GM19238 (cell line): ENCODE data around the gene LRRTM3.

Source experiments
- DNase-seq: peaks from one replicate; pipeline ENCODE4 v3.0.0; 2011; ENCODE audit warnings: low spot score; ENCODE audit not compliant: insufficient read length

LRRTM3 gene

DNA sequence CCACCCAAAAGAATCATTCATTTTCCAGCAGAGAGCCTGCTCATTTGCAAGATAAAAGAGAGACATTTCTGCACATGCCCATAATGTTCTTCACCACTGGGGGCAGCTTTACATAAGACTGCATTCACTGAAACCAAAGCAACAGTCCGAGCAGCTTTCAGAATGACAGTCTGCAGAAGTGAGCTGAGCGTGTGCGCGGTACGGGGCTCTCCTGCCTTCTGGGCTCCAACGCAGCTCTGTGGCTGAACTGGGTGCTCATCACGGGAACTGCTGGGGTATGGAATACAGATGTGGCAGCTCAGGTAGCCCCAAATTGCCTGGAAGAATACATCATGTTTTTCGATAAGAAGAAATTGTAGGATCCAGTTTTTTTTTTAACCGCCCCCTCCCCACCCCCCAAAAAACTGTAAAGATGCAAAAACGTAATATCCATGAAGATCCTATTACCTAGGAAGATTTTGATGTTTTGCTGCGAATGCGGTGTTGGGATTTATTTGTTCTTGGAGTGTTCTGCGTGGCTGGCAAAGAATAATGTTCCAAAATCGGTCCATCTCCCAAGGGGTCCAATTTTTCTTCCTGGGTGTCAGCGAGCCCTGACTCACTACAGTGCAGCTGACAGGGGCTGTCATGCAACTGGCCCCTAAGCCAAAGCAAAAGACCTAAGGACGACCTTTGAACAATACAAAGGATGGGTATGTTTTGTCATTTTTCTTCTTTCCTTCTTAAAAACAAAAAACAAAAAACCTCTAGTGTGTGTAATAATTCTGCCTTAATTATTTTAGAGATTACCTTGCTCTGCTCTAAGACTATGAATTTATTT, at the start of gene LRRTM3:
LRRTM3 (plus strand) TSS at position 141 of the 820 bp plus-strand sequence.
- DNase-seq, result peak; percentile 32

DNA sequence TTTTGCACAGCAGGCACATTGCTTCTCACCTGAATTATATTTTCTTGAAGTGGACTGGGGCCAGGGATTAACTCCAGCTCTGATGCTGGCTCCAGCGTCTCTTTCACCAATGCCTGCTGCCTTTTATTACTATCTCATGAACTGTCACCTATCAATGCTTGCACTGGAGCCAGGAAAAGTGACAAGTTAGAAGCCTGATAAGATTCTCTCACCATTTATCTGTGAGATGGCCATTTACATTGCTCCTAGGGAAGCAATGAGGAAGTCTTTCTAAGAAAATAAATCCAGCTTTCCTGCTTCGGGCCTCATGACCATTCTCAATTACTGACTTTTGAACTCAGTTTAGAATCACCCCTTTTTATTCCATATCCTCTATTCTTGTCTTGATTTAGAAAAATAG, 48.5 kb upstream of the LRRTM3 start:
- no peak for DNase-seq

DNA sequence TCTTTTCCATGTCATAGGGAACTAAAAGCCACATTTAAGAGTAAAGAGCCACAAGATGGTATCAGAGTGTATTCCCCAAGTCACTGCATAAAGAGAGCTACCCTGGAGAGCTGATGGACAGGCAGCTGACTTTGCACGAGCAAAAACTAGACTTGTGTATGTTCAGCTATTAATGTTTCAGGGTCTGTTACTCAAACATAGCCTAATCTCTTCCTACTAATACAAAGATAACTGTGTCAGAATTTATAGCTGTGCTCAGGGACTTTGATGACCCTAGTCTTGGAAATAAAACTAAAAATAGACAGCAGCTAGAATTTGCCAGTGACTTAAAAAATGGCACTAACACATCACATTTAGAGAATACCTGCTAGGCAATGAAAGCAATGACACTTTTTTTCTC, 45.5 kb upstream of the LRRTM3 start:
- no peak for DNase-seq

DNA sequence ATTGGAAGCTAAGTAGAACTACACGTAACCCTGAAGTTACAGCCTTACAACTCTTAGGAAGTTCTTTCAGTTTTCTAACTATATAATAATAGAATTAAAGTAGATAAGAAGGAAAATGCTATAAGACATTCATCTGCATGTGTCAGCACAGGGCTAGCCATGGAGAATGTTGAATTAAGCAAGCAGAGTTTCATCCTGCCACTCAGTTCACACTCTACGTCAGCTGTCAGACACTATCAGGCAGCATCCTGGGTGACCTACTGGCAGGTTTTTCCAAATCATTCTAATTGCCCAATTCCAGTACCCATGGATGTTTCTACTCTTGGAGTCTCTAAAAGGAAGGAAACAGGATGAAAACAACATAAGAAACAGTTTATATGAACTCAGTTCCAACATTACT, 45.0 kb upstream of the LRRTM3 start:
- DNase-seq, result no peak

DNA sequence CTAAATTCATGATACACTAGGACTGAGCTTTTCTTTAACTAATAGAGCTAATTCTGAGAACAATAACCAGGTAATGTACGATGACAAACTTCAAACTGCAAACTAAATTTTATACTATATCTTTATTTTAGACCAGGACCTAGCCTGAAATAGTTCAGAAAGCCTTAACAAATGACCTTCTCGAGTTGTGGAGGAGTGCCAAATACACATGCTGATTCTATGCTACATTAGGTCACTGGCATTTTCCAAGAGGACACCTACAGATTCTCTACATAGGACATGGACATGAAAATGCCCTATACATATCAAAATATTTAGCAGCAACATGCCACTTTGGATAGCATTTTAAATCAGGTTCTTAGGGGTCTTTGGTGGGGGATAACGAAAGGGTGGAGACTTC, 44.0 kb upstream of the LRRTM3 start:
- DNase-seq, result no peak

DNA sequence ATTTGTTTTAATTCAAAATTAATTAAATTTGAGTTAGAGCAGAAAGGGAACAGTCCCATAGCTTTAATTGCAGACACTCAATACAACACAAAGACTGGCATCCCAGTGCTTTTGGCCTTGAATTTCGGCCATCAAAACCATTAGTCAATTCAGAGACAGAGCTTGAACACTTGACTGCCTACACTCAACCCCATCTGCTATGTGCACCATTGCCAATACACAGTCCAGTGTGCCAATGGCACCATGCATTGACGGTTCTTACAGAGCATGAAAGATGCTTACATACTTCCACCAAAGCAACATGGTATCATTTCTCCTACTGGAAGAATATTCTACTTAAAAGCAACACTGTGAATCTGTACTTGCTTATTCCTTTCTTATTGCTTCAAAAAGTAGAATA, 43.6 kb upstream of the LRRTM3 start:
- no peak for DNase-seq

DNA sequence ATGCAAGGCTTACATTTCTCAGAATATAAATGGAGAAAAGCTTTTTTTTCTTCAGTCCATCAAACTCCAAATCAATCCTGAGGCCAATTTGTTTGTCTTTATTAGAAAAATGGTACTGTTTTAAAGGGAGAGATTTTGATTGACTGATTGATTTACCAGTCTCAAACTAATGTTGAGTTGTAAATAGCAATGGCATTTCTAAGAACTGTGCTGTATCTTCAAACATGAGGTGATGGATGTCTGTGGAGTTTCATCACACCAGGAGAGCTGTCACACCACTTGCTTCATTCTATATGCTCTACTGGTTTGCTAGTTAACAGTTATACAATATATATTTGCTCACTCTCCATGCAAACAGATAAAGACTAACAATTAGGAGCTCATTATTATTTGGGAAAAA, 39.0 kb upstream of the LRRTM3 start:
- no peak for DNase-seq

DNA sequence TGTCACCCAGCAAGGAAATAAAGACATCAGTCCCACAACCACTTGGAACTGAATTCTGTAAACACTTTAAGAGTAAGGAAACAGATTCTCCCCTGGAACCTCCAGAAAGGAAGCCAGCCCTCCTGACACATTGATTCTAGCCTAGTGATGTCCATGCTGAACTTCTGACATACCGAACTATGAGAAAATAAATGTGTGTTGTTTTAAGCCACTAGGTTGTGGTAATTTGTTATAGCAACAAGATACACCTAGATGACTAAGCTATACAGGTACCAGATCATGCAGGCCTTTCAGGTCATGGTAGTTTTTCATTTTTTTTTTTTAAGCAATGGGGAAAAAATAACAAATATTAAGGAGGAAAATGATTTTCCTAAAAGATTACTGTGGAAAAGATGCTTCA, 37.6 kb upstream of the LRRTM3 start:
- no peak for DNase-seq

DNA sequence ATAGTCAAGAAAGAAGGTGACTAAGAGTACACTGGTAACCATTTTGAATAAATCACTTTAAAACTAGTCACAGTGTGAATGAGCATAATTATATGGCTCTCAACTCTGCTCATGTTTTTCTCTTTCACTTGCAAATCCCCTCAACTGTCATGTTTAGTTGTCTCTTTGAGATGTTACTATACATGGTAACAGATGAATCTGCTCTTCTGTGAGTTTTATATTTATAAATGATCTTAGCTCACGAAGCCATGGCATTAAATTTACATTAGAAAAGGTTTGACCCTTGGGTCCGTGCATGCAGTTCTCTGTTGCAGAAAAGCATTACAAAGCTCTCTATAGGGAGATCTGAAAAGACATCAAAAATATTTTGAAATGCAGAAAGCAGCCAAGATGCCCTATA, 33.0 kb upstream of the LRRTM3 start:
- DNase-seq, result no peak

DNA sequence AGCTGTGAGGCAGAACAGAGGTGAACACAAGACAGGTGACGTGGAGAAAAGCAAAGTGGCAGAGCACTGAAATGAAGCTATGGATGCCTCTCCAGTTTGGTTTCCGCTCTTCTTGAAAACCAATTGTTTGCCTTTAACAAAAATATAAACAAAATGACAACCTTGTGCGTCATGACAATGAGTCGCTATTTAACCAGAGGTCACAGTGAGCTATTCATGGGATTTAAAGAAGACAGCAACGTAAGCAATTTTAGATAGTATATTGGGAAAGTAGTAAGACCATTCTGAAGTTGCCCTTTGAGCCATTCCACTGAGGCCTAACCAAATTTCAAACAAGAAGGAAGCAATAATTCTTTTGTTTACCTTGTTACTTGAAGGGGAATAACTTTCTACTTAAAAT, 15.2 kb upstream of the LRRTM3 start:
- no peak for DNase-seq

DNA sequence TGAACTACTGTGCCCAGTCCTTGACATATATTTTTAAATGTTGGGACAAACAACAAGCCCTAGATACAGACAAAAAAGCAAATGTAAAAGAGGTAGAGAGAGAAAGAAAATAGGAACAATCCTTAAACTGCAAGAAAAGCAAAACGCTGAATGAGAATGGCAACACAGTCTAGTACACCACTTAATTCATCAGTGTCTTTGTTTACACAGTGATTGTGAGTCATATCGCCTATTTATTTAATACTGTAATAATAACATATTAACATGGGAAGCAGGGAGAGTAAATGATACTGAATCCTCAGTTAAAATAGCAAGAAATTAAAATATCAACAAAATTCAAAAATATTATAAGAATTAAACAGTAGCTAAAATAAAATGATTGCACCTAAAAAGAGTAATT, 9.8 kb upstream of the LRRTM3 start:
- DNase-seq, result no peak

DNA sequence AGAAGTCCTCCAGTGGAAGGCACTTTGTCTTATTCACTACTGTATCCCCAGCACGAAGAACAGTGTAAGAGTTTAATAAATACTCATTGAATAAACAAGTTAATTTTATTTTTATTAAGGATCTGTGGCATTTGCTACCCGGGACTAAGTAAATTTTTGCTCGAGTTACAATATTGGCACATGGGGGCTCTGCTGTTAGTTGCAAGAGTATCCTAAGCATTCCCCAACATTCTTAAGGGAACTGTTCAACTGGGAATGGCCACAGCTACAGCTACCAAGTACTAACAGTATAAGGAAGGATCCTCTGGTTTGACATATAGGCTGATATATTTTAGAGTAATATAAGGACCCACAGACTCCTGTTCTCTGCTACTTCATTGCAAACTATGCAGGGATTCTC, 8.7 kb upstream of the LRRTM3 start:
- no peak for DNase-seq

DNA sequence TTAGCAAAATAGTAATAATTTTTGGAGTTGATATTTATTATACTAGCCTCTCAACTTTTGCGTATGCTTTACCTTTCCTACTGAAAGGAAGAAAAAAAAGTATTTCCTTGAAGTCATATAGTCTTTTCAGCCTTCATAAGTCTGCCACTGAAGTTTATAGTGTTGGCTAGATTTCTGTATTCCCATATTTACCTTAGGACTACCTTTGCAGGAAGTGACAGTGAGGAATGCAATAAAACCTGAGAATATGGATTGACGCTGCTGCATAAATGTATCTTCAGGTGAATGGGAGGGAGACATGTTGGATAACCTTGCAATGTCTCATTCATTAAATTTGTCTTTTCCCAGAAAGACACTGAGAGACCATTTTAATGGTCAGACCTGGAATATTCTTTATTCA, 6.6 kb upstream of the LRRTM3 start:
- DNase-seq, result no peak

DNA sequence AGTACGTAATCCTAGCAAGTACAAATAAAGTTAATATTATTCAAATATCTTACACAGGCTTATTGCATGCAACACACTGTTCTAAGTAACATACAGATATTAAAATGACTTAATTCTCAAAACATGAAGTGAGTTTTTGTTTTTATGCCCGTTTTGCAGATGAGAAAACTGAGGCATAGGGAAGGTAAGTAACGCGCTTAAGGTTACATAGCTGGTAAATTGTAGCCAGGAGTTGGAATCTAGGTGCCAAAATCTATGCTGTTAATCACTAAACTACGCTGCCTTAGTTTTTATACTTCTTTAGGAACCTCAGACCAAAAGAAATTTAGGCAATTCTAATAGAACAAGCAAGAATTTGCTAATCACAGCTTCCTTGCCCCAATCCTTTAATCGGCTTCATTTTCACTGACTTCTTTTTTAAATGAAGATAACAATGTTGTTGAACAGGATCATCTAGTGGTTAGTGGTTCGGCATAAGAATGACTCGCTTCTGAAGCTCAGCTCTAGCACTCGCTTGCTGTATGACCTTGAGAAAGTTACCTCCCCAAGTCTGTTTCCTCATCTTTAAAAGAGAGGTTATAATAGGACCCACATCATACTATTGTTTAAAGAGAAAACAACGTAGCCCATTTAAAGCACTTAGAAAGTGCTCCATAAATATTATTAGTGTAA, 1.0 kb upstream of the LRRTM3 start:
- no peak for DNase-seq

DNA sequence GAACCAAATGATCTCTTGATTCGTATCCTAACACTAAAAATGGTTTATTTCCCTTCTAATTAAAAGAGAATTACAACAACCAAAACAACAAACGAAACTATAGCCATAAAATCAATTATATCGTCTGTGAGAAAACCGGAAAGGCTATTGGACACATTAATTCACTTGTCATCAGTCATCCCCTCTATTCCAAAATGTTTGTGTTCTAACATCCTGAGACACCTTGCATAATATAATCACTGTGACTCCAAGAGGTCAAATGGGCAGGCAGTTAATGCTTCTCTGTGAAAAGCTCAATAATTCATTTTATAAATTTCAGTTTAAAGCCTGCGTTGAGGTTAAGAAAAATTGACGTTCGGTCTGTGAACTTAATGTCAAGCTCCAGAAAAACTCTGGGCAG, 463 bp upstream of the LRRTM3 start:
- DNase-seq, result no peak

DNA sequence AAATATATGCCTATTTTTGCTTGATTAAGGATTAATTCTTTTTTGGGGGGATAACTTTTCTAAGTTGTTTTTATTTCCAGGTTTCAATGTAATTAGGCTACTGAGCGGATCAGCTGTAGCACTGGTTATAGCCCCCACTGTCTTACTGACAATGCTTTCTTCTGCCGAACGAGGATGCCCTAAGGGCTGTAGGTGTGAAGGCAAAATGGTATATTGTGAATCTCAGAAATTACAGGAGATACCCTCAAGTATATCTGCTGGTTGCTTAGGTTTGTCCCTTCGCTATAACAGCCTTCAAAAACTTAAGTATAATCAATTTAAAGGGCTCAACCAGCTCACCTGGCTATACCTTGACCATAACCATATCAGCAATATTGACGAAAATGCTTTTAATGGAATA, 1.0 kb downstream of the LRRTM3 start:
- DNase-seq, result no peak

DNA sequence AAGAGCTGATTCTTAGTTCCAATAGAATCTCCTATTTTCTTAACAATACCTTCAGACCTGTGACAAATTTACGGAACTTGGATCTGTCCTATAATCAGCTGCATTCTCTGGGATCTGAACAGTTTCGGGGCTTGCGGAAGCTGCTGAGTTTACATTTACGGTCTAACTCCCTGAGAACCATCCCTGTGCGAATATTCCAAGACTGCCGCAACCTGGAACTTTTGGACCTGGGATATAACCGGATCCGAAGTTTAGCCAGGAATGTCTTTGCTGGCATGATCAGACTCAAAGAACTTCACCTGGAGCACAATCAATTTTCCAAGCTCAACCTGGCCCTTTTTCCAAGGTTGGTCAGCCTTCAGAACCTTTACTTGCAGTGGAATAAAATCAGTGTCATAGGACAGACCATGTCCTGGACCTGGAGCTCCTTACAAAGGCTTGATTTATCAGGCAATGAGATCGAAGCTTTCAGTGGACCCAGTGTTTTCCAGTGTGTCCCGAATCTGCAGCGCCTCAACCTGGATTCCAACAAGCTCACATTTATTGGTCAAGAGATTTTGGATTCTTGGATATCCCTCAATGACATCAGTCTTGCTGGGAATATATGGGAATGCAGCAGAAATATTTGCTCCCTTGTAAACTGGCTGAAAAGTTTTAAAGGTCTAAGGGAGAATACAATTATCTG, 1.6 kb downstream of the LRRTM3 start:
- DNase-seq, result no peak

DNA sequence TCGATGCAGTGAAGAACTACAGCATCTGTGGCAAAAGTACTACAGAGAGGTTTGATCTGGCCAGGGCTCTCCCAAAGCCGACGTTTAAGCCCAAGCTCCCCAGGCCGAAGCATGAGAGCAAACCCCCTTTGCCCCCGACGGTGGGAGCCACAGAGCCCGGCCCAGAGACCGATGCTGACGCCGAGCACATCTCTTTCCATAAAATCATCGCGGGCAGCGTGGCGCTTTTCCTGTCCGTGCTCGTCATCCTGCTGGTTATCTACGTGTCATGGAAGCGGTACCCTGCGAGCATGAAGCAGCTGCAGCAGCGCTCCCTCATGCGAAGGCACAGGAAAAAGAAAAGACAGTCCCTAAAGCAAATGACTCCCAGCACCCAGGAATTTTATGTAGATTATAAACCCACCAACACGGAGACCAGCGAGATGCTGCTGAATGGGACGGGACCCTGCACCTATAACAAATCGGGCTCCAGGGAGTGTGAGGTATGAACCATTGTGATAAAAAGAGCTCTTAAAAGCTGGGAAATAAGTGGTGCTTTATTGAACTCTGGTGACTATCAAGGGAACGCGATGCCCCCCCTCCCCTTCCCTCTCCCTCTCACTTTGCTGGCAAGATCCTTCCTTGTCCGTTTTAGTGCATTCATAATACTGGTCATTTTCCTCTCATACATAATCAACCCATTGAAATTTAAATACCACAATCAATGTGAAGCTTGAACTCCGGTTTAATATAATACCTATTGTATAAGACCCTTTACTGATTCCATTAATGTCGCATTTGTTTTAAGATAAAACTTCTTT, 2.3 kb downstream of the LRRTM3 start:
- DNase-seq, result no peak

DNA sequence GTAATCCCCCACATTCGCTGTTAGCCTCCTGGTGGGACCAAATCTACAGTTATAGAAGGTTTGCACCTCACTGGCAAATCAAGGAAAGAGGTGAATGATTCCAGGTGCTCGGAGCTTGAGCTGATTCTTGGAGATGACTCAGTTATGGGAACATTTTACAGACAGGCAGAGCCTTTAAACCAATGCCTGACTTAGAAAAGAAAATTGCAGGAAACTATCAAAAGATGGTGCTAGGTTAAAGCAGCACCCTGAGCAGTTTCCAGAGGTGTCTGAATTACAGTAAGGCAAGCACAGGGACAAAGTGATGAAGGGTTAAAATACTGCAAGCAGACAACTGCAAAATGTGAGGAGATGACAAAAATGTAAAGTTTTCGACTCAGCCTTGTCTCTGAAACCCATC, 2.9 kb downstream of the LRRTM3 start:
- no peak for DNase-seq

DNA sequence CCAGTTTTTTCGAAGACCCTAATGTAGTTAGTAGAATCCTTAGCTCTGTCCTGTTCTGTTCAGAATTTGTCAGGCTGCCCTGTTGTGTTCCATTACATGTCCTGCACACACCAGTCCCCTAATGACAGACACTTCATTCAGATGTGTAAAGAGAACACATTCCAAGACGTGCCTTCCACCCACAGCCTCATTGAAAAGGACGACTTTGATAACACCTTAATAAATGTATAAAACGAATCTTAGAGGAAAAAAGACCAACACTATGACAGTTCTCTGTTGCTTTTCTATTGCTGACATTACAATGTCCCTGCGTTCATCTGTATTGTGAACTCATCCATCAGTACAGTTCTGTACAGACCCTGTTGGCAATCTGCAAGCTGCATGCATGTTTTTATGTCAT, 3.5 kb downstream of the LRRTM3 start:
- no peak for DNase-seq

DNA sequence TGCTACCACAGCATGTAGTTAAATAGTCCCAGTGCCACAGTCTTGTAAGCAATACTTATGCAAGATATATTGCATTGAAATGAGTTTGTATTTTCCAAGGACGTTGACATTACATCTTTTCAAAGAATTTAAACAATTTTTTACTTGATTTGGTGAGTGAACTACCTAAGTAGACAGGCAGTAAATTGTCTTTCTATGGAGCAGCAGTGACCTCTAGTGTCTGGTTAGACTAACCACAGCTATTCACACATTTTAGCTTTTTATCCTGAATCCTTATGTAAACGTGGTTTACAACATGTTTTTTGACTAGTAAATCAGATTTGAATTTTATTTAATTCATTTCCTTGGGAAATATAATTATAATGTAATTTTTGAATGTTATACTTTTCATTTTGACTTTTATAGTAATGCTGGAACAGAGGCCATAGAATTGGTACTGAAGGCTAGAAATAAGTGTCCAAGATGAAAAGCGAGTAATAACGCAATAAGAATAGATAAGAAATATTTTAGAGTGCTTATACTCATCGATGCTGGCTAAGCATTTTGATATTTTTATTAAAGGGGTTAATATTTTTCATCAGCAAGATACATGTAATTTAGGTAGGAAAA, 5.6 kb downstream of the LRRTM3 start:
- DNase-seq, result no peak
